Hindlimb muscle (tissue), 1 donor: ENCODE measurements around the gene RPH3AL. TPM values are rescaled to one million over a fixed set of nuclear protein-coding genes. Genes with fewer than 3 reads are reported as not detected.
"Not testable (repeated sequence)": the region's sequence is repeated elsewhere in the genome, so short reads cannot be mapped to it uniquely, and the experiment has no call there.

Source experiments
- DNase-seq: peaks from one replicate; pipeline ENCODE4 v3.0.0-alpha.2; 2013
- polyA plus RNA-seq: library from polyadenylated mRNA; unstranded; fragments of 120-200 nt; gene quantifications from one replicate; pipeline ENCODE4 v1.2.1, GENCODE V29; 2013; ENCODE audit not compliant: insufficient read length

The RPH3AL gene
- polyA plus RNA-seq, 1 donor, result 5.9 TPM

GRCh38 chr17:219696-220095, 132.9 kb downstream of the RPH3AL start:
- no peak for DNase-seq

GRCh38 chr17:218432-219110, 134.0 kb downstream of the RPH3AL start:
- no peak for DNase-seq

DNA sequence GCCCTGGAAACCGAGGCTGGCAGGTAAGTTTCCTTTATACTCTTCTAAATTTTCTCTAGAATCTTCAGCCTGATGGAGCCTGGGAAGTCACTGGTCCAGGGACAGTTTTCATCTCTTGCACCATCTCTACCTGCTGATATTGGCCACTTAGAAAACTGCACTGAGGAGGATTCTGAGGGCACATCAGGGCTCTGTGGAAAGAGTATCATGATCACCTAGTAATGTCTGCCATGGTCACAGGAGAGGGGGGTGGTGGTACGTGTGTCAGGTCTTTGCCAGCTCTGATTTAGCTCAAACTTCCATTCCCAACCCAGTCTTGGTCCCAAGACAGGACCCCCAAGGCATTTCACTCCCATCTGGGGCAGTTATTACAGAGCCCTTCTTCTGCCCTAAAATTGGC, 136.0 kb downstream of the RPH3AL start:
- no peak for DNase-seq

GRCh38 chr17:215563-216478, 136.8 kb downstream of the RPH3AL start:
- DNase-seq, result not testable (repeated sequence)

GRCh38 chr17:214881-215331, 137.7 kb downstream of the RPH3AL start:
- no peak for DNase-seq

GRCh38 chr17:213286-214105, 139.1 kb downstream of the RPH3AL start:
- DNase-seq, result no peak

DNA sequence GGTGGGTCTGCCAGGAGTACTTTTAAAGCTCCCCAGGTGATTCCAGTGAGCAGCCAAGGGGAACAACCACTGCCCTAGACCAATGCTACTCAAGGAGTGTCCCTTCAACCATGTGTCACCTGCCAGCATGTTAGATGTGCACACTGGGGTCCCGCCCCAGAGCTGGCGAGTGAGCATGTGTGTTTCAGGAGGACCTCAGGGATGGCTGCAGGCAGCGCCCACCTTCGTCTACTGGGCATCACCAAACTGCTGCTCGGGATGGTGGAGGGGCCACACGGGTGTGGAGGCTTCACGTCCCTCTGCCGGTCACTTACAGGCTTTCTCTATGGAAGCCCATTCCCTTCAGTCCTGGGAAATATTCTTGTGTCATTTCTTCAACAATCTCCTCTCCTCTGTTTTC, 142.2 kb downstream of the RPH3AL start:
- no peak for DNase-seq

DNA sequence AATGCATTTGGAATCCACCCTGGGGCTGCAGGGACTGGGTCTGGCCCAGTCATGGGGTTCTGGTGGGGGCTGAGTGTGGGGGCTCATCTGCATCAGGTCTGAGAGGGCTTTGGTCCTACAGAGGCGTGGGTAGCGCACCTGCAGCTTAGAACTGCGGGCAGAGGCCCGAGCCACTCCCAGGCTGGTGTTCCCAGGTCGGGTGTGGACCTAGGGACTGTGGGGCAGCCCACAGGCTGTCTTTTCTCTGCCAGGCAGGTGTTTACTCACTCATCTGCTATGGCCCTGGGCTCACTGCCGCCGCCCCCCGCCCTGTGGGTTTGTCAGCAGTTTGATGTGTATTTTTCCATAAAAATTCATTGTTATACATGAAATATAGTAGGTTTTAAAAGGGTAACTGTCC, 144.2 kb downstream of the RPH3AL start:
- no peak for DNase-seq

GRCh38 chr17:207775-208174, 144.8 kb downstream of the RPH3AL start:
- no peak for DNase-seq

DNA sequence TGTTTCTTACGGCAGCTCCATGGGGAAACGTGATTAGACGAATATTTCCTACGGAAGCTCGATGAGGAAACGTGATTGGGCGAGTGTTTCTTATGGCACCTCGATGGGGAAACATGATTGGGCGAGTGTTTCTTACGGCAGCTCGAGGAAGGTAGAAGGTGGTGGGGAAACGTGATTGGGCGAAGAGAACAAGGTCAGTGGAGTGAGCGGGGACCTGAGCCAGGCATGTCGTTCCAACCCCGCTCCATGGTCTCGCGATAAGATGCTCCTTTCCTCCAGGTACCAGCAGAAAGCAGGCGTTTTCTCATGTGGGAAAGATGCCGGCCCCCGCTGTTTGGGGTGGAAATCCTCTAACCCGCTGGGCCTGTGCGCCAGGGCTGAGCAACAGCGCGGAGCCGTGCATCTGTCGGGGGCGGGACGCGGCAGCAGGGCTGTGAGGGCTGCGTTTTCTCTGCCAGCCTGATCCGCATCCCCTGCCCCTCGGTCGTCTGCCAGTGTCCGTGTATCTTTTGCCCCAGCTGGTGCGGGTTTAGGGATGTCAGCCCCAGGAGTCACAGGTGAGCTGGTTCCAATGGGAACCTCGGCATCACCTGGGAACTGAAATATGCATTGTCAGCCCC, 145.6 kb downstream of the RPH3AL start:
- no peak for DNase-seq

DNA sequence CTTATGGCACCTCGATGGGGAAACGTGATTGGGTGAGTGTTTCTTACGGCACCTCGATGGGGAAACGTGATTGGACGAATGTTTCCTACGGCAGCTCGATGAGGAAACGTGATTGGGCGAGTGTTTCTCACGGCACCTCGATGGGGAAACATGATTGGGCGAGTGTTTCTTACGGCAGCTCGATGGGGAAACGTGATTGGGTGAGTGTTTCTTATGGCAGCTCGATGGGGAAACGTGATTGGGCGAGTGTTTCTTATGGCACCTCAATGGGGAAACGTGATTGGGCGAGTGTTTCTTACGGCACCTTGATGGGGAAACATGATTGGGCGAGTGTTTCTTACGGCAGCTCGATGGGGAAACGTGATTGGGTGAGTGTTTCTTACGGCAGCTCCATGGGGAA, 146.1 kb downstream of the RPH3AL start:
- not testable (repeated sequence) for DNase-seq

- no peak for DNase-seq
Observed at GRCh38 chr17:205817-206216, 146.8 kb downstream of the RPH3AL start.

DNA sequence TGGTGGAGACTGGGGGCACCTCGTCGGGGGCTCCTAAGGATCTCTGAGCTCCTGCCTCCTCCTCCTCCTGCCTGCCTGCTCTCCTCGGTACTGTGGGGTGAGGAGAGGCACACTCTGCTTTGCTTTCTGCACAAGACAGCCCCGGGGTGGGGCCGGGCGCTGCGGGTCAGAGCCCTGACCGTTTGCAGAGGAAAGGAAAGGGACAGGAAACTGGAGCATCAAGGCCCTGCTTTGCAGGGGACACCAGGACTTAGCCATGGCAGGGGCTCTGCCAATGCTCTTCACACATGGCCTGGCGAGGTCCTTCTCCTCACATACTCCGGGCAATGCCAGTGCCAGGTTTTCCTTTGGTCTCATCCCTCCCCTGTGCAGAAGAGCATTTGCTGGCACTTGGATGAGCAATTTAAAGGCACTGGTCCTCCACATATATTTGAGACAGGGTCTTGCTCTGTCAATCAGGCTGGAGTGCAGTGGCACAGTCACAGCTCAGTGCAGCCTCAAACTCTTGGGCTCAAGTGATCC, 147.4 kb downstream of the RPH3AL start:
- DNase-seq, result no peak

DNA sequence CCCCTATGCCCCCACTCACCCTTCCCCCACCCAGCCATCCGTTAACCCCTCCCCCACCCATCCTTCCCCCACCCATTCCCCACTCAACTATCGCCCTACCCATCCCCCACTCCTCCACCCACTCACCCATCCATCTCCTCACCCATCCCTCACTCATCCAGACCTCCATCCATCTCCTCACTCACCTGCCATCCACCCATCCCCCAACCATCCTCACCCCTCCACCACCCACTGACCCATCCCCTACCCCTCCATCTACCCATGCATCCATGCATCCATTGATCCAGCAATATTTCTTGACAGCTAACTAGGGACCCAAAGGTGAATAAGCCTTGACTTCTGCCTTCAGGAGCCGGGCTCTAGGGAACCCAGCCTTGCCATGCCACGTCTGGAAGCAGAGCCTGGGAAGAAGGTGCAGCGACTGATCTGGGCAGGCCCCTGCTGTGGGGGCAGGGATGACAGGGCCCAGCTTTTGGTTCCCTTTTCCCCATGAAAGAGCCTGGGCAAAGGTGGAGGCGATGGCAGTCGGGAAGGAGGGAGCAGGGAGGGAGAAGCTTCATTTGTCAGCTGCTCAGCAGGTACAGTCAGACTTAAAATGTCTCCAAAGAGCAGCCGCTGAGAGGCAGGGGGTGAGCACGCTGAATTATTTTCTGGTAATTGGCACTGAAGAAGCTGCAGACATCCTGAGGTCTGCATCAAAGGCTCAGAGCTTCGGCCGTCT, 148.0 kb downstream of the RPH3AL start:
- DNase-seq, result no peak

GRCh38 chr17:202501-202951, 150.1 kb downstream of the RPH3AL start:
- no peak for DNase-seq

- not testable (repeated sequence) for DNase-seq
Observed at GRCh38 chr17:201736-202135, 150.9 kb downstream of the RPH3AL start.

DNA sequence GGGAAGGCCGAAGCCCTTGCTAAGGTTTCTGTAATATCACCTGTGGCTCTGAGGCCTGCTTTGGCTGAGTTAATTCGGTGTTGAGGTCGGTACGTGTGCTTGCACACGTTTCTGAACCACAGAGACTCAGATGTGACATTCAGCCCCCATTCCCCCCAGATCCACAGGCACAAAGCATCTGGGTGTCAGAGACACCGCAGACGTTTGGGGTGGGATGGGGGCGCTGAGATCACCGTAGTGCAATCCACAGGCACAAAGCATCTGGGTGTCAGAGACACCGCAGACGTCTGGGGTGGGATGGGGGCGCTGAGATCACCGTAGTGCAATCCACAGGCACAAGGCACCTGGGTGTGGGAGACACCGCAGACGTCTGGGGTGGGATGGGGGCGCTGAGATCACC, 151.3 kb downstream of the RPH3AL start:
- DNase-seq, result not testable (repeated sequence)

DNA sequence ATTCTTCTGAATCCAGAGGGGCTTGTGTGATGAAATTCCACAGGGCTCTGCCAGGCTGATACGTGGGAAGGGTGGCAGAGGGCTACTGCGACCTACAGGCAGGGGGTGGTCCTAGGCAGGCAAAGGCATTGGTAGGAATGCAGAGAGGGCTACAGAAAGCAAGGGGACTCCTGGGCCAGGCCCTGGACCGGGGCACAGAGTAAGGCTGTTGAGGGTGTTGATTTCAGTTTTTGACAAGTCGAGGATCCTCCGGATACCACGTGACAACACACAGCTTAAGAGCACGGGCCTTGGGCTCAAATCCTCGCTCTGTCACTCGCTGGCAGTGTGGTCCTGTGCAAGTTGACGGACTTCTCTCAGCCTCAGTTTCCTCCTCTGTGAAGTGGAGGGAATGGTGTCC, 152.0 kb downstream of the RPH3AL start:
- DNase-seq, result no peak

DNA sequence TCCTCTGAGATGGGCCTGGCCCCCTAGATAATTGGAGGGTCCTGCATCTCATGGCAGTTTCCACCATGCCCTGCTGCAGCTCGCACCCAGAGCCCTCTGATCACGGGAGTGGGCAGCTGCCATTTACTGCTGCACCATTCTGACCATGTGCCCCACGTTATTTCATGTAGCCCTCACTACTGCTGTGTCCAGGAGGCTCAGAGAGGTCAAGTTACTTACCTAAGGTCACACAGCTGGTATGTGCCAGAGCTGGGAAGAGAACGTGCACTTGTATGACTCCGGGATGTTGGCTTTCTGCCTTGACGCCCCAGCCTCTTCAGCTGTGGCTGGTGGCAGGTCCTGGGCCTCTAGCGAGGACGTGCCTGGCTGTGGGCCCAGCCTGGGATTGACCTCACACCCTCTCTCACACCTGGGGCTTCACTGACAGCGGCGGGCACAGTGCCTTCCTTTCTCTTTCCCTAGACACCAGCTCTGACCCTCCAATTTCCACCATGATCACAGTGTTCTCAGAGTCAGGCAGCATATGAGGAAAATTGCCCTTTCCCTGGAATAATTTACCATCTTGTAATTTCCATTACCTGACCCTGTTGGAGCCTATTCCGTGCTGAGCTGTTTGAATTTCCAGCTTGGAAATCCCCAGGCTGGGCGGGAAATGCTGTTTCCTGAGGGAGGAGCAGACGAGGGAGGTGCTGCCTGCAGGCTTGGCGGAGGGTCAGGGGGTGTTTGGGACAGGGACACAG, 152.6 kb downstream of the RPH3AL start:
- DNase-seq, result peak; percentile 68

DNA sequence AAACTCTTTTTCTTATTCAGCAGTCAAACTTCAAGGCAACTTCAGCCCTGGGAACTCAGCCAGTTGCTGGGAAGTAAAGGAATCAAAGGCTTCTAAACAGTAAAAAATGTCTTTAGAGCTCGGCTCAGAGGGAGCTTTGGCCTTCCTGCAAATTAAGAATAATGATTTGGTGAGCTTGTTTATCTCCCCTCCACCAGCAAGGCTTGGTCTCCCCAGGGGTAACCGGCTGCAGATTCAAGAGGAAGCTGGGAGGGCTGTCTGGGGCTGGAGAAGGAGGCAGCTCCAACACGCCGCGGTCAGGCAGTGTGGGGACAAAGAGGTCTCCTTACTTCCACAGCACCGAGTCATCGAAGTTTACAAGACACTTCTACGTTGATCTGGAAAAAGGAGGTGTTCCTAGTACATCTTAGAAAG, 153.4 kb downstream of the RPH3AL start:
- peak; percentile 70 for DNase-seq

DNA sequence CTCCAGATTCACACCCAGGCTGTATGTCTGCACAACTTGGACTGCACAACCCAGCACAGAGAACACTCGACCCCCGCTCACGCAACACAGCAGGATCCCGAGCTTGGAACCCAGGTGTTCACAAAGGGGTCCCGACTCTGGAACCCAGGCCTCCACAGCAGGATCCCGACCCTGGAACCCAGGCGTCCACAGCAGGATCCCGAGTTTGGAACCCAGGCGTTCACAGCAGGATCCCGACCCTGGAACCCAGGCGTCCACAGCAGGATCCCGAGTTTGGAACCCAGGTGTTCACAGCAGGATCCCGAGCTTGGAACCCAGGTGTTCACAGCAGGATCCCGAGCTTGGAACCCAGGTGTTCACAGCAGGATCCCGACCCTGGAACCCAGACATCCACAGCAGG, 154.4 kb downstream of the RPH3AL start:
- not testable (repeated sequence) for DNase-seq
